Measurements from ENCODE around the gene DOCK1. TPM values are rescaled to one million over a fixed set of nuclear protein-coding genes. Genes with fewer than 3 reads are reported as not detected.

DOCK1 gene
- total RNA-seq, 2 donors from 2014 or later: 72.4 to 89.3 TPM

DNA sequence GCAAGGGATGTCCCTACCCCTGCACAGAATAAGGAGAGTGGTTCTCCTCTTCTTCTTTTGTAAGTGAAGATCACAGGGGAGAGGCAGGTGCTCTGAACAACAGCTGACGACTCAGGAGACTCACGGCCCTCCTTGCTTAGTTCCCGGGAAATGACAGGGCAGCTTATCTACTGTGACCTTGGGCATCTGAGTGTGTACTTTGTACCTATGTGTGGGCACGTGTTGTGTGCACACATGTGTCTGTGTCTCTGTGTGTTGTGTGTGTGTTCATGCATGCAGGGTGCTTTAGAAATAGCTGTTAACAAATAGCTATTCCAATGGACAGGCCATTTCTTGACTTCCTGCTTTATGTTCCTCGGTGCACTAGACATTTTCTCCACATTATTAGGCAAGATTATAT lies 563.4 kb downstream of the DOCK1 start:
- Histone ChIP-seq H3K27ac (ENCODE audit: low read depth, low read length) (no peak overlapping the region), H3K9ac (ENCODE audit: extremely low read depth, low read length, poor library complexity, severe bottlenecking) (no peak overlapping the region), H3K27me3 (ENCODE audit: control insufficient read depth, insufficient read depth, low read length, poor library complexity, severe bottlenecking) (no peaks in the 10 kb centered on the region), H3K9me3 (ENCODE audit: control insufficient read depth, low read length) (no peaks in the 10 kb centered on the region), H3K4me3 (ENCODE audit: low read length) (no peak overlapping the region), H3K4me1 (ENCODE audit: control insufficient read depth, insufficient read depth, low read length) (no peaks in the 10 kb centered on the region), H3K36me3 (ENCODE audit: control insufficient read depth, insufficient read depth, low read length) (no peaks in the 10 kb centered on the region)
- DNase-seq: no peak
- TF ChIP-seq, protein P1, sequence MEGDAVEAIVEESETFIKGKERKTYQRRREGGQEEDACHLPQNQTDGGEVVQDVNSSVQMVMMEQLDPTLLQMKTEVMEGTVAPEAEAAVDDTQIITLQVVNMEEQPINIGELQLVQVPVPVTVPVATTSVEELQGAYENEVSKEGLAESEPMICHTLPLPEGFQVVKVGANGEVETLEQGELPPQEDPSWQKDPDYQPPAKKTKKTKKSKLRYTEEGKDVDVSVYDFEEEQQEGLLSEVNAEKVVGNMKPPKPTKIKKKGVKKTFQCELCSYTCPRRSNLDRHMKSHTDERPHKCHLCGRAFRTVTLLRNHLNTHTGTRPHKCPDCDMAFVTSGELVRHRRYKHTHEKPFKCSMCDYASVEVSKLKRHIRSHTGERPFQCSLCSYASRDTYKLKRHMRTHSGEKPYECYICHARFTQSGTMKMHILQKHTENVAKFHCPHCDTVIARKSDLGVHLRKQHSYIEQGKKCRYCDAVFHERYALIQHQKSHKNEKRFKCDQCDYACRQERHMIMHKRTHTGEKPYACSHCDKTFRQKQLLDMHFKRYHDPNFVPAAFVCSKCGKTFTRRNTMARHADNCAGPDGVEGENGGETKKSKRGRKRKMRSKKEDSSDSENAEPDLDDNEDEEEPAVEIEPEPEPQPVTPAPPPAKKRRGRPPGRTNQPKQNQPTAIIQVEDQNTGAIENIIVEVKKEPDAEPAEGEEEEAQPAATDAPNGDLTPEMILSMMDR (conservative IDR thresholded peaks at IDR 0.05): no peak
- WGBS, 2 experiments (ENCODE audit: insufficient coverage in 1 of 2, insufficient read length in 1 of 2): 88 to 100% methylated on average over 3 to 5 of the region's 5 CpGs
- Mint-ChIP-seq H3K4me3 (no peak overlapping the region), H3K27me3 (ENCODE audit: insufficient read depth) (peaks cover 3% of the 10 kb centered on the region), H3K4me1 (no peaks in the 10 kb centered on the region), H3K36me3 (ENCODE audit: low read depth) (no peaks in the 10 kb centered on the region), H3K27ac (no peak overlapping the region), H3K9me3 (no peaks in the 10 kb centered on the region)

DNA sequence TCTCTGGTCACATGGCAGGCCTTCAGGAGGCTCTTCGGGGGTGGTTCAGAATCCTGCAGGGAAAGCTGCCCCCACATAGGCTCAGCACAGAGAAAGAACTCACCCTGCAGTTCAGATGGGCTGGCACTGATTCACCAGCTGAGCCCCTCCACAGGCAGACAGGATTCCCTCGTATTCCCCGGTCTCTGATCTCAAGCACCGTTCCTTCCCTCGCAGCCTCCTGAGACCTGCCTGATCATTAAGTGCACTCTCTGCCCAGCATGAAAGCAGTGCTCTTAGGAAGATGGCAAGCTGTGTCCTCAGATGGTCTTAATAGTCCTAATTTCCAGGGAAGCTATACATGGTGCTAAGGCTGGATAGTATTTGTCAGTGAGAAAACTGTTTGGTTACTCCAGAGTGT lies 565.7 kb downstream of the DOCK1 start:
- no peak for DNase-seq
- H3K9ac ChIP-seq (ENCODE audit: extremely low read depth, low read length, poor library complexity, severe bottlenecking): no peak overlapping the region
- no peak overlapping the region for H3K27ac ChIP-seq (ENCODE audit: low read depth, low read length)
- H3K4me3 ChIP-seq (ENCODE audit: low read length): no peak overlapping the region
- H3K27me3 Mint-ChIP-seq (ENCODE audit: insufficient read depth): peaks cover 3% of the 10 kb centered on the region
- no peak overlapping the region for H3K27ac Mint-ChIP-seq
- no peaks in the 10 kb centered on the region for H3K4me1 Mint-ChIP-seq
- H3K36me3 ChIP-seq (ENCODE audit: control insufficient read depth, insufficient read depth, low read length): no peaks in the 10 kb centered on the region
- TF ChIP-seq, protein P1 (conservative IDR thresholded peaks at IDR 0.05): no peak
- H3K27me3 ChIP-seq (ENCODE audit: control insufficient read depth, insufficient read depth, low read length, poor library complexity, severe bottlenecking): no peaks in the 10 kb centered on the region
- H3K9me3 ChIP-seq (ENCODE audit: control insufficient read depth, low read length): no peaks in the 10 kb centered on the region
- H3K9me3 Mint-ChIP-seq: no peaks in the 10 kb centered on the region
- H3K4me3 Mint-ChIP-seq: no peak overlapping the region
- no peaks in the 10 kb centered on the region for H3K4me1 ChIP-seq (ENCODE audit: control insufficient read depth, insufficient read depth, low read length)
- 84 to 91% methylated on average over 4 to 5 of the region's 5 CpGs for WGBS, 2 experiments (ENCODE audit: insufficient coverage in 1 of 2, insufficient read length in 1 of 2)
- H3K36me3 Mint-ChIP-seq (ENCODE audit: low read depth): no peaks in the 10 kb centered on the region

DNA sequence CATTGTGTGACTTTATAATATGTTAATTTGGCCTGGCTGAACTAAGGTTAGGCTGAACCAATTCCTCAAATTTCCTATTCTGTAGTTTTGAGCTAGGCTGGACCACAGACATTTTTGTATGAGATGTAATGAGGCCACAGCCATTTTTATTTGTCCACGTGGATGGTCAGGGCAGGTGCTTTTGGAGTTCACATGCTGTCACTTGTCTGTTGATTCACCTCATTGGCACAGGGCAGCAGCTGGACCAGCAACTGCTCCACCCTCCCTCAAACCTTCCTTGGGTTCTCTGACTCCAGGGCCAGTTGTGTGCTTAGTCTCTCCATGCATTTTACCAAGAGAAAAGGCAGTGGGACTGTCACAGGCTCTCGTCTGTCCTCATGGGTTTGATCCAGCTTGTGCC lies 567.7 kb downstream of the DOCK1 start:
- WGBS, 2 experiments (ENCODE audit: insufficient coverage in 1 of 2, insufficient read length in 1 of 2): 79 to 80% methylated on average over 2 of the region's 2 CpGs
- Histone ChIP-seq H3K9me3 (ENCODE audit: control insufficient read depth, low read length) (no peaks in the 10 kb centered on the region), H3K27ac (ENCODE audit: low read depth, low read length) (no peak overlapping the region), H3K9ac (ENCODE audit: extremely low read depth, low read length, poor library complexity, severe bottlenecking) (no peak overlapping the region), H3K36me3 (ENCODE audit: control insufficient read depth, insufficient read depth, low read length) (no peaks in the 10 kb centered on the region), H3K4me1 (ENCODE audit: control insufficient read depth, insufficient read depth, low read length) (no peaks in the 10 kb centered on the region), H3K27me3 (ENCODE audit: control insufficient read depth, insufficient read depth, low read length, poor library complexity, severe bottlenecking) (no peaks in the 10 kb centered on the region), H3K4me3 (ENCODE audit: low read length) (no peak overlapping the region)
- Mint-ChIP-seq H3K27ac (no peak overlapping the region), H3K4me3 (no peak overlapping the region), H3K36me3 (ENCODE audit: low read depth) (no peaks in the 10 kb centered on the region), H3K27me3 (ENCODE audit: insufficient read depth) (peaks cover 3% of the 10 kb centered on the region), H3K4me1 (no peaks in the 10 kb centered on the region), H3K9me3 (no peaks in the 10 kb centered on the region)
- no peak for DNase-seq
- TF ChIP-seq, protein P1 (conservative IDR thresholded peaks at IDR 0.05): no peak

All from endodermal cell (in vitro differentiated cells).